IPS-18a (cell line): ENCODE measurements around the gene RET.

Source experiments
- H3K27ac ChIP-seq: one replicate; pipeline ENCODE4 v1.5.1; 2013; ENCODE audit warnings: low read length
- H3K27me3 ChIP-seq: one replicate; pipeline ENCODE4 v1.6.1; 2013; ENCODE audit warnings: mild to moderate bottlenecking, low read length; ENCODE audit not compliant: control insufficient read depth, insufficient read depth
- H3K36me3 ChIP-seq: one replicate; pipeline ENCODE4 v1.6.1; 2013; ENCODE audit warnings: low read depth, low read length; ENCODE audit not compliant: control insufficient read depth
- H3K4me1 ChIP-seq: one replicate; pipeline ENCODE4 v1.6.1; 2013; ENCODE audit warnings: low read depth, low read length; ENCODE audit not compliant: control insufficient read depth
- H3K4me3 ChIP-seq: one replicate; pipeline ENCODE4 v1.5.1; 2013; ENCODE audit warnings: low read length
- H3K9ac ChIP-seq: one replicate; pipeline ENCODE4 v1.6.1; 2013; ENCODE audit warnings: mild to moderate bottlenecking, low read length, moderate library complexity
- H3K9me3 ChIP-seq: one replicate; pipeline ENCODE4 v1.6.1; 2013; ENCODE audit warnings: low read depth, low read length; ENCODE audit not compliant: control insufficient read depth

The RET gene

DNA sequence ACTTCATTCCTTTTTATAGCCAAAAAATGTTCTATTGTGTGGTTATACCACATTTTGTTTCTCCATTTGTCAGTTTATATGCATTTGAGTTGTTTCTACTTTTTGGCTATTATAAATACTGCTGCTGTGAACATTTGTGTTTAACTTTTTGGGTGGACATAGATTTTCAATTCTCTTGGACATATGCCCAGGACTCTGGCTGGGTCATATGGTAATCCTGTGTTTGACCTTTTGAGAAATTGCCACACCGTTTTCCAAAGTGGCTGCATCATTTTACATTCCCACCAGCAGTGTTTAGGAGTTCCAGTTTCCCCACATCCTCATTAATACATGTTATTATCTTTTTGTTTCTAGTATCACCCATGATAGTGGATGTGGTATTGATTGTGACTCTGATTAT lies 100.7 kb downstream of the RET start:
- no peak overlapping the region for H3K27ac ChIP-seq
- H3K36me3 ChIP-seq = no peaks in the 10 kb centered on the region
- no peaks in the 10 kb centered on the region for H3K4me1 ChIP-seq
- H3K9ac ChIP-seq = no peak overlapping the region
- no peaks in the 10 kb centered on the region for H3K27me3 ChIP-seq
- no peaks in the 10 kb centered on the region for H3K9me3 ChIP-seq
- no peak overlapping the region for H3K4me3 ChIP-seq
